Smooth muscle cell (in vitro differentiated cells): ENCODE results near the gene DCLK3. TPM values are rescaled to one million over a fixed set of nuclear protein-coding genes. Genes with fewer than 3 reads are reported as not detected.

Source experiments
- DNase-seq: peaks from one replicate; lab custom pipeline; 2025; ENCODE audit not compliant: unreplicated experiment; lab: John Stamatoyannopoulos, UW
- H2AFZ ChIP-seq: fragments of 200-600 bp; sonication (generic); 2 replicates; pipeline ENCODE4 v1.6.0; 2016; ENCODE audit warnings: antibody characterized with exemption, low read depth, mild to moderate bottlenecking
- H3F3A ChIP-seq: fragments of 200-600 bp; sonication (generic); 2 replicates; pipeline ENCODE4 v1.6.0; 2017; ENCODE audit warnings: antibody characterized with exemption, low read depth
- H3K27ac ChIP-seq: fragments of 200-600 bp; sonication (generic); 2 replicates; pipeline ENCODE4 v1.5.1; 2016; ENCODE audit warnings: low read depth, mild to moderate bottlenecking
- H3K27me3 ChIP-seq: fragments of 200-600 bp; sonication (generic); 2 replicates; pipeline ENCODE4 v1.6.1; 2016; ENCODE audit warnings: low read depth, mild to moderate bottlenecking
- H3K36me3 ChIP-seq: fragments of 200-600 bp; sonication (generic); 2 replicates; pipeline ENCODE4 v1.5.1; 2016; ENCODE audit warnings: low read depth
- H3K4me1 ChIP-seq: fragments of 200-600 bp; sonication (generic); 2 replicates; pipeline ENCODE4 v1.5.1; 2016; ENCODE audit warnings: low read depth
- H3K4me2 ChIP-seq: fragments of 200-600 bp; sonication (generic); 2 replicates; pipeline ENCODE4 v1.6.0; 2016; ENCODE audit warnings: mild to moderate bottlenecking
- H3K4me3 ChIP-seq: fragments of 200-600 bp; sonication (generic); 2 replicates; pipeline ENCODE4 v1.5.1; 2016; ENCODE audit warnings: mild to moderate bottlenecking
- H3K79me2 ChIP-seq: fragments of 200-600 bp; sonication (generic); 2 replicates; pipeline ENCODE4 v1.6.0; 2016; ENCODE audit warnings: low read depth, mild to moderate bottlenecking
- H3K9ac ChIP-seq: fragments of 200-600 bp; sonication (generic); 2 replicates; pipeline ENCODE4 v1.6.0; 2016; ENCODE audit warnings: low read depth
- H3K9me3 ChIP-seq: fragments of 200-600 bp; sonication (generic); replicated peaks from 2 replicates; pipeline ENCODE4 v1.5.1; 2016; ENCODE audit warnings: low read depth
- H4K20me1 ChIP-seq: fragments of 200-600 bp; sonication (generic); 2 replicates; pipeline ENCODE4 v1.6.0; 2016; ENCODE audit warnings: low read depth
- WGBS: methylation state at CpG from one replicate; pipeline ENCODE4 v1.1.7; 2016; ENCODE audit warnings: low lambda C conversion rate; 5-methylcytosine and 5-hydroxymethylcytosine counted together
- polyA plus RNA-seq: library from polyadenylated mRNA; unstranded; fragments of >200 nt; fragmentation: Nextera tagmentation; extraction: Ambion mirVana; gene quantifications from 2 replicates; pipeline ENCODE4 v1.2.1, GENCODE V29; 2016
- total RNA-seq: library from RNA; depleted of rRNA; stranded (reverse); fragments of >200 nt; gene quantifications from 2 replicates; pipeline ENCODE4 v1.2.3, GENCODE V29; 2014
- TF ChIP-seq, protein P1 (sequence below): fragments of 200-600 bp; sonication (generic); IDR thresholded peaks from 2 replicates; pipeline ENCODE4 v1.5.1; 2017; ENCODE audit warnings: borderline replicate concordance, mild to moderate bottlenecking, antibody characterized with exemption; ENCODE audit not compliant: insufficient read depth, poor library complexity, severe bottlenecking

DCLK3 gene
- total and polyA plus RNA-seq, 2 experiments from 2014 or later, result not detected

DNA sequence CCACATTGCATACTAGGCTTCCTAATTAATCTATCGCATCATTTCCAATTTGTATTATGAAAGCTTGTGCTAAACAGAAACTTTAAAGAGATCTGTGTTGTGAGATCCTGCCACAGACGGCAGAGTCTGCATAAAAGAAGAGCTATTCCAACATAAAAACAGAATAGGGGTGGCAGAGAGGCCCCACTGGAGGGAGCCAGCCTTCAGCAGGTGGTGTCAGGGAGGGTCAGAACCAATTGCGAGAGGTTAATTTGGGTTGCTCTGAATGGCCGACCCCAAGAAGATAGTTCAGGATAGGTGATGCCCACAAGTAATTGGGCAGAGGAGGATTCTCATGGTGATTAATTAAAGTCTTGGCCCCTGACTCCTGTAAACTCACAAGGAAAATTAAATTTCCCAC is 74.8 kb downstream of the DCLK3 start:
- Histone ChIP-seq H3K9me3 (no peaks in the 10 kb centered on the region), H3K4me3 (no peak overlapping the region), H3K4me2 (no peak overlapping the region), H3K4me1 (peaks cover 5% of the 10 kb centered on the region), H3K9ac (no peak overlapping the region), H3K79me2 (no peaks in the 10 kb centered on the region), H3K36me3 (no peaks in the 10 kb centered on the region), H3K27me3 (no peaks in the 10 kb centered on the region), H4K20me1 (no peaks in the 10 kb centered on the region), H2AFZ (no peak overlapping the region), H3F3A (no peaks in the 10 kb centered on the region), H3K27ac (no peak overlapping the region)
- DNase-seq, result no peak
- TF ChIP-seq, protein P1, sequence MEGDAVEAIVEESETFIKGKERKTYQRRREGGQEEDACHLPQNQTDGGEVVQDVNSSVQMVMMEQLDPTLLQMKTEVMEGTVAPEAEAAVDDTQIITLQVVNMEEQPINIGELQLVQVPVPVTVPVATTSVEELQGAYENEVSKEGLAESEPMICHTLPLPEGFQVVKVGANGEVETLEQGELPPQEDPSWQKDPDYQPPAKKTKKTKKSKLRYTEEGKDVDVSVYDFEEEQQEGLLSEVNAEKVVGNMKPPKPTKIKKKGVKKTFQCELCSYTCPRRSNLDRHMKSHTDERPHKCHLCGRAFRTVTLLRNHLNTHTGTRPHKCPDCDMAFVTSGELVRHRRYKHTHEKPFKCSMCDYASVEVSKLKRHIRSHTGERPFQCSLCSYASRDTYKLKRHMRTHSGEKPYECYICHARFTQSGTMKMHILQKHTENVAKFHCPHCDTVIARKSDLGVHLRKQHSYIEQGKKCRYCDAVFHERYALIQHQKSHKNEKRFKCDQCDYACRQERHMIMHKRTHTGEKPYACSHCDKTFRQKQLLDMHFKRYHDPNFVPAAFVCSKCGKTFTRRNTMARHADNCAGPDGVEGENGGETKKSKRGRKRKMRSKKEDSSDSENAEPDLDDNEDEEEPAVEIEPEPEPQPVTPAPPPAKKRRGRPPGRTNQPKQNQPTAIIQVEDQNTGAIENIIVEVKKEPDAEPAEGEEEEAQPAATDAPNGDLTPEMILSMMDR, result no peak
- WGBS, result 87% methylated on average over 4 of the region's 4 CpGs

DNA sequence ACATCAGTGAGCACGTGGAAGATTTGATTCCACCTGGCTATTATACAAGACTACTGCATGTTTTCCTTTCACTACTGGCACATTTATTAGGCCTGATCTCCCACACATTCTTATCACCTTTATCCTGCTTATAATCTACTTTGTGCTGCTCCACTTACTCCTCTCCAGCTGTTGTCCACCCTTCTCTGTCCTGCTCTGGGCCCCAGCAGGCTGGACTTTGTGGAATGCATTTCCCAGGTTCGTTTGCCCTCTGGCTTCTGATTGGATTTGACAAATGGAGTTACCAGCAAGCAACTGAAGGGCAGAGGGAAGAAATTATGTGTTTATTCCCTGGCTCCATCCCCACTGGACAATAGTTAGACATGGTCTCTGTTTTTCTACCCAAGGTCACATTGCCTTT is 75.5 kb downstream of the DCLK3 start:
- no peaks in the 10 kb centered on the region for H3K36me3 ChIP-seq
- no peak overlapping the region for H3K4me2 ChIP-seq
- no peak overlapping the region for H3K27ac ChIP-seq
- no peak overlapping the region for H3K4me3 ChIP-seq
- H2AFZ ChIP-seq, result no peak overlapping the region
- H3K79me2 ChIP-seq, result no peaks in the 10 kb centered on the region
- TF ChIP-seq, protein P1, result no peak
- H3F3A ChIP-seq, result no peaks in the 10 kb centered on the region
- H4K20me1 ChIP-seq, result no peaks in the 10 kb centered on the region
- H3K9me3 ChIP-seq, result no peaks in the 10 kb centered on the region
- no peak for DNase-seq
- 71% methylated on average over 2 of the region's 2 CpGs for WGBS
- no peaks in the 10 kb centered on the region for H3K27me3 ChIP-seq
- no peak overlapping the region for H3K9ac ChIP-seq
- H3K4me1 ChIP-seq, result peaks cover 5% of the 10 kb centered on the region

DNA sequence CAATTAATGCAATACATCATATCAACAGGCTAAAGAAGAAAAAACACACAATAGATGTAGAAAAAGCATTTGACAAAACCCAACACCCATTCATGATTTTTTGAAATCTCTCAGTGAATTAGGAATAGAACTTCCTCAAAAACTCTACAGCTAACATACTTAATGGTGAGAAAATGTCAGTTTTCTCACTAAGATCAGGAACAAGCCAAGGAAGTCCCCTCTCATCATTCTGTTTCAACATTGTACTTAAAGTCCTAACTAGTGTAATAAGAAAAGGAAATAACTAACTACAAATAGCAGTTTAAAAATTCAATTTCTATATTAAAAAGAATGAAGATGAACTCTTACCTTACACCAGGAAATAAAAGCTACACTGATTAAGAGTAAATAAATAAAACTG is 77.8 kb downstream of the DCLK3 start:
- Histone ChIP-seq H3F3A (no peaks in the 10 kb centered on the region), H3K36me3 (no peaks in the 10 kb centered on the region), H3K27ac (no peak overlapping the region), H3K4me2 (no peak overlapping the region), H3K9ac (no peak overlapping the region), H3K27me3 (no peaks in the 10 kb centered on the region), H3K4me3 (no peak overlapping the region), H4K20me1 (no peaks in the 10 kb centered on the region), H2AFZ (no peak overlapping the region), H3K79me2 (no peaks in the 10 kb centered on the region), H3K4me1 (peaks cover 5% of the 10 kb centered on the region), H3K9me3 (no peaks in the 10 kb centered on the region)
- no peak for DNase-seq
- TF ChIP-seq, protein P1, result no peak

DNA sequence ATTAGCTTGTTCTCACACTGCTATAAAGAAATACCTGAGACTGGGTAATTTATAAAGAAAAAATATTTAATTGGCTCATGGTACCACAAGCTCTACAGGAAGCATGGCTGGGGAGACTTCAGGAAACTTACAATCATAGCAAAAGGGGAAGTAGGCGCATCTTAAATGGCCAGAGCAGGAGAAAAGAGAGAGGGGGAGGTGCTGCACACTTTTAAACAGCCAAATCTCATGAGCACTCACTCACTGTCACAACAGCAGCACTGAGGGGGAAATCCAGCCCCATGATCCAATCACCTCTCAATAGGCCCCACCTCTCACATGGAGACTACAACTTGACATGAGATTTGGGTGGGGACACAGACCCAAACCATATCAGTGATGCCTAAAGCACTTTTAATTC is 82.5 kb downstream of the DCLK3 start:
- Histone ChIP-seq H3K4me2 (no peak overlapping the region), H3K9ac (no peak overlapping the region), H3F3A (no peaks in the 10 kb centered on the region), H4K20me1 (no peaks in the 10 kb centered on the region), H3K9me3 (peaks cover 4% of the 10 kb centered on the region), H3K4me3 (no peak overlapping the region), H3K4me1 (no peaks in the 10 kb centered on the region), H3K36me3 (no peaks in the 10 kb centered on the region), H3K79me2 (no peaks in the 10 kb centered on the region), H3K27ac (no peak overlapping the region), H2AFZ (no peak overlapping the region), H3K27me3 (no peaks in the 10 kb centered on the region)
- TF ChIP-seq, protein P1, result no peak
- DNase-seq, result no peak
- WGBS, result 89% methylated on average over 1 of the region's 1 CpG
